Stimulated activated CD4-positive, alpha-beta T cell treated with anti-CD3 and anti-CD28 coated beads, TNF-alpha, amount 100 ng/mL, for 4 hours (primary cell): ENCODE results near the gene TFPI2.

Source experiments
- DNase-seq, 3 experiments: peaks; one replicate each; pipeline ENCODE4 v3.0.0-alpha.2; 2020; ENCODE audit warnings: low read depth in 3 of 3

TFPI2 gene

GRCh38 chr7:93906267-93906666 lies 15.7 kb upstream of the TFPI2 start, which contains the start of gene GNGT1:
Gene GNGT1 (plus strand): TSS chr7:93906567. CDS start chr7:93906747, 180 bp downstream.
- DNase-seq: no peak

- no peak for DNase-seq
Observed at GRCh38 chr7:93902777-93903423, 12.3 kb upstream of the TFPI2 start.

GRCh38 chr7:93897680-93898079 lies 7.1 kb upstream of the TFPI2 start:
- DNase-seq: no peak

GRCh38 chr7:93895859-93896600 lies 5.5 kb upstream of the TFPI2 start:
- no peak for DNase-seq

- no peak for DNase-seq
Observed at GRCh38 chr7:93894966-93895640, 4.5 kb upstream of the TFPI2 start.

- no peak for DNase-seq
Observed at GRCh38 chr7:93894426-93894825, 3.9 kb upstream of the TFPI2 start.

GRCh38 chr7:93890041-93890463 lies 501 bp downstream of the TFPI2 start:
- no peak for DNase-seq

GRCh38 chr7:93889261-93889660 lies 1.3 kb downstream of the TFPI2 start:
- DNase-seq: no peak

GRCh38 chr7:93884541-93884940 lies 6.0 kb downstream of the TFPI2 start:
- DNase-seq: no peak

GRCh38 chr7:93883917-93884345 lies 6.6 kb downstream of the TFPI2 start:
- no peak for DNase-seq

GRCh38 chr7:93883078-93883916 lies 7.3 kb downstream of the TFPI2 start:
- no peak for DNase-seq

- DNase-seq: no peak
Observed at GRCh38 chr7:93882468-93882867, 8.1 kb downstream of the TFPI2 start.

- no peak for DNase-seq
Observed at GRCh38 chr7:93879356-93879755, 11.2 kb downstream of the TFPI2 start.

- DNase-seq: no peak
Observed at GRCh38 chr7:93877742-93878141, 12.8 kb downstream of the TFPI2 start.

- DNase-seq: no peak
Observed at GRCh38 chr7:93873998-93874574, 16.5 kb downstream of the TFPI2 start.

GRCh38 chr7:93866886-93867285 lies 23.7 kb downstream of the TFPI2 start:
- no peak for DNase-seq

- no peak for DNase-seq
Observed at GRCh38 chr7:93862651-93863050, 27.9 kb downstream of the TFPI2 start.

GRCh38 chr7:93861325-93861949 lies 29.1 kb downstream of the TFPI2 start:
- no peak for DNase-seq

GRCh38 chr7:93860261-93860660 lies 30.3 kb downstream of the TFPI2 start:
- DNase-seq: no peak

- no peak for DNase-seq
Observed at GRCh38 chr7:93858857-93859256, 31.7 kb downstream of the TFPI2 start.

- DNase-seq: no peak
Observed at GRCh38 chr7:93856323-93856722, 34.2 kb downstream of the TFPI2 start.
